ENCODE data around the gene ARHGAP45.

ARHGAP45 gene

DNA sequence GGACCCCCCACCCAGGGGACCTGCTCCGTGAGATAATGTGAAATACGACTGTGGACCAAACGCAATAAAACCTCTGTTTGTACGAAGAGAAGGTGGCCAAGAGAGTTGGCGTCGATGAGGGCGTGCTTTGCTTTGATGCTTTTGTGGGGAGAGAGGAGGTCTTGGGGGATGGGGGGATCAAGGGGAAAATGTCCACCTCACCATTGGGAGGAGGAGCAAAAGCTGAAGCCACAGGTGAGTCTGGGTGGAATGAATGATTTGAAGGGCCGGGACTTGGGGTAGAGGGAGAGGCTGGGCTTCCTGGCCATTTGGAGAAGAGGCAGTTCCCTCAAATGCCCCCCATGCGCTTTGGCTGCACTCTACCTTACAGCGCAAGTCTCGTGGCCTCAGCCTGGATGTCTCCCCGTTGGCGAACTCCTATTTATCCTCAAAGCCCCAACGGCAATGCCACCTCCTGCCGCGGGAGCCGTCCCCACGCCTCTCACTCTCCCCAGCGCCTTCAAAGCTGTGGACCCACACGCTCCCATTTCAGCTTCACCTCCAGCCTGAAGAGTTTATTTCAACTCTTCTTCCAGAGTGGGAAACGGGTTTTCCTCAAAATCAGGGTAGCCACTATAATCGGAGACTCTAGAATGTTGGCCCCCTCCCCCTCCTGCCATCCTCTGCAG is 27.9 kb upstream of the ARHGAP45 start:
- DNase-seq: no peak

DNA sequence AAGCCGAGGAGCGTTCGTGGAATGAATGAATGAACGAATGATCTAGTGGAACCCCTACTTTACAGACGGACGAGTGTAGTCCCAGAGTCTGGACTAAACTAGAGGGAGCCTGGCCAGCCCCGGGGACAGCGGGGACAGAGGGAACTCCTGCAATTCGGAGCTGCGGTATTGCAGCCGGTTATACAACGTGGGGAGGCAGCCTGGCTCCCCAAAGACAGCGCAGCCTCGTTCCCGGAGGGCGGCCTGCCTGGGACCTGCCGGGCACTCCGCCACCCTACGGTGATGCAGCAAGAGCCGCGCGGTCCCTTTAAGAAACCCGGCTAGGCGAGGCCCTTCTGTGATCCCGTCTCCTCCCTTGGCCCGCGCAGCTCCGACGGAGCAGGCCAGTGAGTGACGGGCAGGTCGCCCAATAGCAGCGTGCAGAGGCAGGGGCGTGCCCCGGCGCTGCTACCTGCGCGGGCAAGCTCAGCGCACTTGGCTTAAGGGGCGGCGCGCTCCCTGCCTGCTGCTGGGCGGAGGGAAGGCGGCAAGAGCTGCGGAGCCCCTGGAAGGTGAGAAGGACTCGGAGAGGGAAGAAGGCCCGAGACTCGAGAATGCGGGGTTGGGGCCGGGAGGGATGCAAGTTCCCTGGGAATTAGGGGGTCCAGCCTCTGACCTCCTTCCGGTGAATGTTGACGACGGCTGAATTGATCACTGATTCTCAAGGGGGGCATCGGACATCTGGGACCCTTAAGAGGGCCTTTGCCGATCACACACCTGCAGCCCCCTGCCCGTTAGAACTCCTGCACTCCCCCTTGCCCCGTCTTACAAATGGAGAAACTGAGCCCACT is 27.1 kb upstream of the ARHGAP45 start, which contains the start of gene ABCA7:
ABCA7 (plus strand) TSS at position 462 of the 830 bp plus-strand sequence. CDS start 1,255 bp downstream, outside the sequence.
- DNase-seq: peak; percentile 99

DNA sequence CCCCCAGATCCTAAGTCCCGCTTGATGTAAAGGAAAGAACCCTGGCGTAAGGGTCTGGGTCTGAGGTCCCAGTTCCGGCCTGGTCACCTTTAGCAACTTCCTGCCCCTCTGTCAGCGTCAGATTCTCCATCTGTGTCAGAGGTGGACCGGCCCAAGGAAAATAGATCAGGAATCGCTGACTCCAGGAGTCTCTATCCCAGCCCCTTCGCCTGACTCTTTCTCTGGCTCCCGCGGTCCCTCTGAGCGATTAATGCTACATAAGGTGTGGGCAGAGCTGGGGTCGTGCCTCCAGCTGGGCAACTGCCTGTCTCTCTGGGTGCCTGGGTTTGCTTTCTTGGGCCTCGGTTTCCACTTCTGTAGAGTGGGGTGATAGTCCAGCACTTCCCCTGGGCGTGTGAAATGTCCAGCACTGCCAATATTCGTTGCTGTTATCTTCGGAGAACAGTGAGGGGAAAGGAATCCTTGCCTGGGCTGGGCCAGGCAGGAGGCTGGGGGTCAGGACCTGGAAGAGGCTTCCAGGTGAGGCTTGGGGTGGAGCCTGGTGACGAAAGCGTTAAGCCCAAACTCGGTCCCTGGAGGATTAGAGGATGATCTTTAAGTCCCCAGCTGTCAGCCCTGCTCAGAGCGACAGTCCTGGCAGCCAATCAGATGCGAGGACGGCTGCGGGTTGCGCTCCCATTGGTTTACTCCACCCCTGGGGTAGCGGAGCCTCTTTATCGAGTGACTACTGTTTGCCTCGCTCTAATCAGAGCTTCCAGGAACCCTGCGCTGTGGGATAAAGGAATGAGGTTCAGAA is 26.3 kb upstream of the ARHGAP45 start:
- DNase-seq: peak; percentile 67

DNA sequence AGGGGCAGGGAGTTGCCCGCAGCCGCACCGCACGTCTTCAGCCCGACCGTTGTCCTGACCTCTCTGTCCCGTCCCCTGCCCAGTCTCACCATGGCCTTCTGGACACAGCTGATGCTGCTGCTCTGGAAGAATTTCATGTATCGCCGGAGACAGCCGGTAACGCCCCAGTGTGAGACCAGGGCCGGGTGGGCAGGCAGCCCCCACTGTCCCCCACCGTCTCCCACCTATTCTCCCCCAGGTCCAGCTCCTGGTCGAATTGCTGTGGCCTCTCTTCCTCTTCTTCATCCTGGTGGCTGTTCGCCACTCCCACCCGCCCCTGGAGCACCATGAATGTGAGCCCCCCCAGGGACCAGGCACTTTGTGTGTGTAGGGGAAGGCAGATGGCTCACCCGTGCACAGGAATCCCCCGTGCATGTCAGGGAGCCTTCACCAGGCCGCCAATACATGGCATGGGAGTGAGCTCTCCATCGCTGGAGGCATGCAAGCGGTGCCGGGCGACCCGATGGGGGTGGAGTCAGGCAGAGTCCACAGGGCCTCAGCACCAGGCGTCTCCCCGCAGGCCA is 25.6 kb upstream of the ARHGAP45 start:
- DNase-seq: no peak

DNA sequence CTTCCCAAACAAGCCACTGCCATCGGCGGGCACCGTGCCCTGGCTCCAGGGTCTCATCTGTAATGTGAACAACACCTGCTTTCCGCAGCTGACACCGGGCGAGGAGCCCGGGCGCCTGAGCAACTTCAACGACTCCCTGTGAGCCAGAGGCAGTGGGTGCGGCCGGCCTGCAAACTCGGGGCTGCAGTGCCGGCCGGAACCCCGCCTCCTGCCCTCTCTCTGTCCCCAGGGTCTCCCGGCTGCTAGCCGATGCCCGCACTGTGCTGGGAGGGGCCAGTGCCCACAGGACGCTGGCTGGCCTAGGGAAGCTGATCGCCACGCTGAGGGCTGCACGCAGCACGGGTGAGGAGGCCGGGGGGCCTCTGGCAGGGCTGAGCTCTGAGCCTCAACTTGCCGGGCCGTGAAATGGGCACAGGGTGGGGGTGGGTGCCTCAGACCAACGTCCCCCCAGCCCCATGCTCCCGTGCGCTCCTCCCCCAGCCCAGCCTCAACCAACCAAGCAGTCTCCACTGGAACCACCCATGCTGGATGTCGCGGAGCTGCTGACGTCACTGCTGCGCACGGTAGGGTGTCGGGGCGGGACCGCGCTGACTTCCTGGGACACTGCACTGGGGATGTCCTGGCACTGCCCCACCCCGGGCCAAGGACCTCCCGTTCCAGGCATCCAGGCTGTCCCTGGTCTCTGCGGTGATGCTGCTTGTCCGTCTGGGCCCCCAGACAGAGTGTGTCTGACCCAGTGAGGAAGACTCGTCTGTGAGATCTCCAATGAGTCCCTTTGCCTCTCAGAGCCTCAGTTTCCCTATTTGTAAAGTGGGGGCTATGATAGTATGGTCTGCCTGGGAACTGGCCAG is 24.9 kb upstream of the ARHGAP45 start:
- no peak for DNase-seq

DNA sequence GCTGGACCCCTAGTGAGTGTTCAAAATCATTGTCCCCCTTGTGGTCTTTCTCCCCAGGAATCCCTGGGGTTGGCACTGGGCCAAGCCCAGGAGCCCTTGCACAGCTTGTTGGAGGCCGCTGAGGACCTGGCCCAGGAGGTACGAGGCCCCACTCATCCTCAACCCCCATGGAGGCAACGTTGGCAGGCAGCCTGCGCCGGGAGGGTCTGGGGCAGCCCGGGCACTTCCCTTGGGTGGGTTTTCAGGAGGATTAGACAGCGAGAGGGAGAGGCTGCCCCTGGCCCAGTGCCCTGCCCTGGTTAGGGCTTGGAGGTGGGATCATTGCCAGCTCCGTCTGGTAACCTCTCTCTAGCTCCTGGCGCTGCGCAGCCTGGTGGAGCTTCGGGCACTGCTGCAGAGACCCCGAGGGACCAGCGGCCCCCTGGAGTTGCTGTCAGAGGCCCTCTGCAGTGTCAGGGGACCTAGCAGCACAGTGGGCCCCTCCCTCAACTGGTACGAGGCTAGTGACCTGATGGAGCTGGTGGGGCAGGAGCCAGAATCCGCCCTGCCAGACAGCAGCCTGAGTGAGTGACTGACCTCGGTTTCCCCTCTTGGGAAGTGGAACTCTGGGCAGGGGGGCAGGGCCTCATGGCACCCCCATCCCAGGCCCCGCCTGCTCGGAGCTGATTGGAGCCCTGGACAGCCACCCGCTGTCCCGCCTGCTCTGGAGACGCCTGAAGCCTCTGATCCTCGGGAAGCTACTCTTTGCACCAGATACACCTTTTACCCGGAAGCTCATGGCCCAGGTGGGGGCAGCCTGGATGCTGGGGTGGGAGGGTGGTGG is 24.1 kb upstream of the ARHGAP45 start:
- DNase-seq: no peak

DNA sequence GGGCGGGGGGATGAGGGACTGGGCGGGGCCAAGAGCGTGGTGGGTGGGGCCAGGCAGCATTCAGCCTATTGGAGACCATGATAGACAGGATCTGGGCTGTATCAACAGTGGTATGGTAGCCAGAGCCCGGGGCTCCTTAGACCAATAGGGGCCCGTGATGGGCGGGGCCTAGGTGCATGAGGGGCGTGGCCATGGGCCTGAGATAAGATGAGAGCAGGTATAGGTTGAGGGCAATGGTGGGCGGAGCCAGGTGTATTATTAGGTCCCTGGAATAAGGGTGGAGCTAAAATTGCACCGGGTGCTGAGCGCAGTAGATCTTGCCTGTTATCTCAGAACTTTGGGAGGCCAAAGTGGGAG is 21.7 kb upstream of the ARHGAP45 start:
- no peak for DNase-seq

DNA sequence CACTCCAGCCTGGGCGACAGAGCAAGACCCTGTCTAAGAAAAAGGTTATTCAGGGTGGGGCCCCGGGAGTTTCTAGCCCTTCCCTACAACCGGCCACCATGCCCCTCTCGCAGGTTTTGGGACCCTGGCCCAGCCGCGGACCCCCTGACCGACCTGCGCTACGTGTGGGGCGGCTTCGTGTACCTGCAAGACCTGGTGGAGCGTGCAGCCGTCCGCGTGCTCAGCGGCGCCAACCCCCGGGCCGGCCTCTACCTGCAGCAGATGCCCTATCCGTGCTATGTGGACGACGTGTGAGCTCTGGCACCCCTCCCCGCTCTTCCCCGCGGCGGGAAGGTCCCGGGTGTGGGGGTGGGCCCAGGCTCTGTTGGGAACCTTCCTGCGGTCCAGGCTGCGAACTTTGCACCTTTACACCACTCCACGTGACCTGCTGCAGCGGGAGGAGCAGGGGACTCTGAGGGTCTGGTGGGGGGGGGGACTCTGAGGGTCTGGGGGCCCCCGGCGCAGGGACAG is 20.8 kb upstream of the ARHGAP45 start:
- no peak for DNase-seq

DNA sequence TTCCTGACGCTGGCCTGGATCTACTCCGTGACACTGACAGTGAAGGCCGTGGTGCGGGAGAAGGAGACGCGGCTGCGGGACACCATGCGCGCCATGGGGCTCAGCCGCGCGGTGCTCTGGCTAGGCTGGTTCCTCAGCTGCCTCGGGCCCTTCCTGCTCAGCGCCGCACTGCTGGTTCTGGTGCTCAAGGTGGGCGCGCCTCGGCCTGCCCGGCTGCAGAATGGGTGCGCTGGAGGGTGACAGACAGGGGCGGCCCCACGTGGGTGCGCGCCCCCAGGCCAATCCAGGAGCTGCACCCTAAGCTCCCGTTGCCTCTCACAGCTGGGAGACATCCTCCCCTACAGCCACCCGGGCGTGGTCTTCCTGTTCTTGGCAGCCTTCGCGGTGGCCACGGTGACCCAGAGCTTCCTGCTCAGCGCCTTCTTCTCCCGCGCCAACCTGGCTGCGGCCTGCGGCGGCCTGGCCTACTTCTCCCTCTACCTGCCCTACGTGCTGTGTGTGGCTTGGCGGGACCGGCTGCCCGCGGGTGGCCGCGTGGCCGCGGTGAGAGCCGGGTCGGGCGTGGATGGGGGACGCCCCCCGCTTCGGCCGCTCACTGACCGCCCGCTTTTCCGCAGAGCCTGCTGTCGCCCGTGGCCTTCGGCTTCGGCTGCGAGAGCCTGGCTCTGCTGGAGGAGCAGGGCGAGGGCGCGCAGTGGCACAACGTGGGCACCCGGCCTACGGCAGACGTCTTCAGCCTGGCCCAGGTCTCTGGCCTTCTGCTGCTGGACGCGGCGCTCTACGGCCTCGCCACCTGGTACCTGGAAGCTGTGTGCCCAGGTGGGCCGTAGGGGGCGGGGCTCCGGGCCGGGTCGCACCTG is 19.9 kb upstream of the ARHGAP45 start:
- no peak for DNase-seq

DNA sequence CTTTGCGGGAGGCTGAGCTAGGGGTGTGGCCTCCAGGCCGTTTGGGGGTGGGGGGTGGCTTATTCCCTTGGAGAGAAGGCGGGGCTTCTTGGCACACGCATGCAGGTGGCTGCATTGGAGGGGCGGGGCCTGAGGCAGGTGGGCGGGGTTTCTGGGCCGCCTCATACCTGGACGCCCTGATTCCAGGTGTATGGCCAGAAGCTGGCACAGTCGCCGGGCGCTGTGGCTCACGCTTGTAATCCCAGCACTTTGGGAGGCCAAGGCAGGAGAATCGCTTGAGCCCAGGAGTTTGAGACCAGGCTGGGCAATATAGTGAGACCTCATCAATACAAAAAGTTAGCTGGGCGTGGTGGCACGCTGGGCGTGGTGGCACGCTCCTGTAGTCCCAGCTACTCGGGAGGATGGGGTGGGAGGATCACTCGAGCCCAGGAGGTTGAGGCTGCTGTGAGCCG is 19.2 kb upstream of the ARHGAP45 start:
- DNase-seq: no peak

DNA sequence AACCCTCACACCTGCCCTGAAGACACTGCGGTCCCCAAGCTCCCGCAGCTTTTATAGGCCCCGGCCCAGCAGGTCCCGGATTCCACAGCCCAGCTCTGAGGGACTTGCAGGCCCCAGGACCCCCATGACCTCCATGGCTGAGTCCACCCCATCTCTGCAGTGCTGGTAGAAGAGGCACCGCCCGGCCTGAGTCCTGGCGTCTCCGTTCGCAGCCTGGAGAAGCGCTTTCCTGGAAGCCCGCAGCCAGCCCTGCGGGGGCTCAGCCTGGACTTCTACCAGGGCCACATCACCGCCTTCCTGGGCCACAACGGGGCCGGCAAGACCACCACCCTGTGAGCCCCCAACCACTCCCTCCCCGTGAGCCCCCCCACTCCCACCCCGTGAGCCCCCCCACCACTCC is 17.9 kb upstream of the ARHGAP45 start:
- DNase-seq: no peak

DNA sequence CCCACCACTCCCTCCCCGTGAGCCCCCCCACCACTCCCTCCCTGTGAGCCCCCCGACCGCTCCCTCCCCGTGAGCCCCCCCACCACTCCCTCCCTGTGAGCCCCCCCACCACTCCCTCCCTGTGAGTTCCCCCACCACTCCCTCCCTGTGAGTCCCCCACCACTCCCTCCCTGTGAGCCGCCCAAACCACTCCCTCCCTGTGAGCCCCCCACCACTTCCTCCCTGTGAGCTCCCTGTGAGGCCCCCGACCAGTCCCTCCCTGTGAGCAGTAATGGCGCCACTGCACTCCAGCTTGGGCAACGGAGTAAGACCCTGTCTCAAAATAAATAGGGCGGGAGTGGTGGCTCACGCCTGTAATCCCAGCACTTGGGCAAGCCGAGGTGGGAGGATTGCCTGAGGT is 17.2 kb upstream of the ARHGAP45 start:
- DNase-seq: no peak

DNA sequence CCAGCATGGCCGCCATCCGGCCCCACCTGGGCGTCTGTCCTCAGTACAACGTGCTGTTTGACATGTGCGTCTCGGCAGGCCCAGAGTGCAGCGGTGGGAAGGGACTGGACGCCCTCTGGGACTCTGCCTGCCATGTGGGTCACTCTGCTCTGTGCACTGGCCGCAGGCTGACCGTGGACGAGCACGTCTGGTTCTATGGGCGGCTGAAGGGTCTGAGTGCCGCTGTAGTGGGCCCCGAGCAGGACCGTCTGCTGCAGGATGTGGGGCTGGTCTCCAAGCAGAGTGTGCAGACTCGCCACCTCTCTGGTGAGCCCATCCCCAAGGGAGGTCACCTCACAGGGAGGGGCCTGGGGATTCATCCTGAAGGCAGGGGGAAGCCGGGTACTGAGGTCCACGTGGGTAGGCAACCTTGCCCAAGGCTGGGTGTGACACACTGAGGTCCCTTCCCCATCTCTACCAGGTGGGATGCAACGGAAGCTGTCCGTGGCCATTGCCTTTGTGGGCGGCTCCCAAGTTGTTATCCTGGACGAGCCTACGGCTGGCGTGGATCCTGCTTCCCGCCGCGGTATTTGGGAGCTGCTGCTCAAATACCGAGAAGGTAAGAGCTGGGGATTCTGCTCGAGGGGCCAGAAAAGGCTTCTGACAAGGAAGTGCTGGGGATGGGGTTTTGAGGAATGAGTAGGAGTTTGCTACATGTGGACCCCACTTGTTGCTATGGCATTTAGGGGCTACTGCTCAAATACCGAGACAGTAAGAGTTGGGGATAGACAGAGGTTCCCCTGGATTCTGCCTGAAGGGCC is 15.8 kb upstream of the ARHGAP45 start:
- DNase-seq: no peak

DNA sequence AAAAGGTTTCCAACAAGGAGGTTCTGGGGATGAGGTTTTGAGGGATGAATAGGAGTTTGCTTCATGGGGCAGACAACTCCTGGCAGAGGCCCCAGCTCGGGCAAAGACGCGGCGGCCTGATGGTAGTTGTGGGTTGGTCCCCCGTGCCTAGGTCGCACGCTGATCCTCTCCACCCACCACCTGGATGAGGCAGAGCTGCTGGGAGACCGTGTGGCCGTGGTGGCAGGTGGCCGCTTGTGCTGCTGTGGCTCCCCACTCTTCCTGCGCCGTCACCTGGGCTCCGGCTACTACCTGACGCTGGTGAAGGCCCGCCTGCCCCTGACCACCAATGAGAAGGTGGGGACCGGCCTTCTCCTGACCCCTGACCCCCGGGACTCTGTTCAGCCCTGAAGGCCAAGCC is 15.2 kb upstream of the ARHGAP45 start:
- no peak for DNase-seq

DNA sequence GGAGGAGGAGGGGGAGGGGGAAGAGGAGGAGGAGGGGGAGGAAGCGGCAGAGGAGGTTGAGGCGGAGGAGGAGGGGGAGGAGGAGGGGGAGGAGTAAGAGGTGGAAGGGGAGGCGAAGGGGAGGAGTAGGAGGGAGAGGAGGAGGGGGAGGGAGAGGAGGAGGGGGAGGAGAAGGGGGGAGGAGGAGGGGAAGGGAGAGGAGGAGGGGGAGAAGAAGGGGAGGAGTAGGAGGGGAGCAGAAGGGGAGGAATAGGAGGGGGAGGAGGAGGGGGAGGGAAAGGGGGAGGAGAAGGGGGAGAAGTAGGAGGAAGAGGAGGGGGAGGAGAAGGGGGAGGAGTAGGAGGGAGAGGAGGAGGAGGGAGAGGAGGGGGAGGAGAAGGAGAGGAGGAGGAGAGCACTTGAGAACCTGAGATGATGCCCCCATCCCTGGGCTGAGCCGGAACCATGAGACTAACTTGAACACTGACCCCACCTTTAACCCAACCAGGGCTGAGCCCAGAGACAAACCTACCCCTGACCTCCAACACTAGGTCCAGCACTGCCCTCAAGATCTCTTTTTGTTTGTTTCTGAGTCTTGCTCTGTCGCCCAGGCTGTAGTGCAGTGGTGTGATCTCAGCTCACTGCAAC is 14.5 kb upstream of the ARHGAP45 start:
- DNase-seq: no peak

DNA sequence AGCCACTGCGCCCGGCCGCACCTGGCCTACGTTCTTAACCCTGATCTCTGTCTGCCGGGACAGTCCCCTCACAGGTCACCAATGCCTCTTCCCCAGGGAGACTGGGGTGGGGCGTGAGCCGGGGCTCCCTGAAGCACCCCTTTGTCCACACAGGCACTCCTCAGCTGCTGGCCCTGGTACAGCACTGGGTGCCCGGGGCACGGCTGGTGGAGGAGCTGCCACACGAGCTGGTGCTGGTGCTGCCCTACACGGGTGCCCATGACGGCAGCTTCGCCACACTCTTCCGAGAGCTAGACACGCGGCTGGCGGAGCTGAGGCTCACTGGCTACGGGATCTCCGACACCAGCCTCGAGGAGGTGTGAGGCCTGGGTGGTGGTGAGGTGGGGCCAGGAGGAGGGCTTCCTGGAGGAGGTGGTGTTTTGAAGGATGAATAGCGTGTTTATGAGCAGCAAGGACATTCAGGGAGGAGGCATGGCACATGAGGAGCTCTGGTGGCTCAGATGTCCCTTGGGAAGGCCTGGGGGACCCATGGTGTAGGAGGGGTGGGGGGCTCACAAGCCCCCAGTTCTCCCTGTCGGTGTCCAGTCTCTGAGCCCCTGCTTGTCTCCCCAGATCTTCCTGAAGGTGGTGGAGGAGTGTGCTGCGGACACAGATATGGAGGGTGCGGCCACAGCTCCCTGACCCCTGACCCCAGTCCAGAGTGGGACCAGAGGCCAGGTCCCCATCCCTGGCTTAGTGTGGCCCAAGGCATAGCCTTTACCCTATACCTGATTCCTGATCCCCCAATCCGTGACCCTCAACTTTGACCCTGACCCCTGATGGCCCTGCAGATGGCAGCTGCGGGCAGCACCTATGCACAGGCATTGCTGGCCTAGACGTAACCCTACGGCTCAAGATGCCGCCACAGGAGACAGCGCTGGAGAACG is 13.5 kb upstream of the ARHGAP45 start:
- no peak for DNase-seq
